ENCODE measurements around the gene CHRDL1. TPM values are rescaled to one million over a fixed set of nuclear protein-coding genes. Genes with fewer than 3 reads are reported as not detected.

CHRDL1 gene
- total RNA-seq, 1 donor from 2014 or later: not detected

- intact Hi-C loops (cut with micrococcal nuclease): no loop called here
These were observed 51.8 kb downstream of the CHRDL1 start for GRCh38 chrX:110743679-110744340.

- intact Hi-C loops (cut with micrococcal nuclease): no loop called here
These were observed 54.3 kb downstream of the CHRDL1 start for GRCh38 chrX:110741213-110741796.

- intact Hi-C loops (cut with micrococcal nuclease): no loop called here
These were observed 60.6 kb downstream of the CHRDL1 start for GRCh38 chrX:110734894-110735541.

GRCh38 chrX:110734271-110734670 lies 61.3 kb downstream of the CHRDL1 start:
- intact Hi-C loops (cut with micrococcal nuclease): no loop called here

GRCh38 chrX:110733166-110733565 lies 62.5 kb downstream of the CHRDL1 start:
- intact Hi-C loops (cut with micrococcal nuclease): no loop called here

- intact Hi-C loops (cut with micrococcal nuclease): no loop called here
These were observed 63.4 kb downstream of the CHRDL1 start for GRCh38 chrX:110732266-110732665.

GRCh38 chrX:110723844-110724243 lies 71.8 kb downstream of the CHRDL1 start:
- intact Hi-C loops (cut with micrococcal nuclease): no loop called here

GRCh38 chrX:110722135-110722534 lies 73.5 kb downstream of the CHRDL1 start:
- intact Hi-C loops (cut with micrococcal nuclease): no loop called here

GRCh38 chrX:110713666-110714065 lies 82.0 kb downstream of the CHRDL1 start:
- intact Hi-C loops (cut with micrococcal nuclease): no loop called here

- intact Hi-C loops (cut with micrococcal nuclease): no loop called here
These were observed 89.2 kb downstream of the CHRDL1 start for GRCh38 chrX:110706446-110706845.

- intact Hi-C loops (cut with micrococcal nuclease): no loop called here
These were observed 92.0 kb downstream of the CHRDL1 start for GRCh38 chrX:110703641-110704040.

- intact Hi-C loops (cut with micrococcal nuclease): no loop called here
These were observed 96.5 kb downstream of the CHRDL1 start for GRCh38 chrX:110699109-110699508.

GRCh38 chrX:110698696-110699095 lies 96.9 kb downstream of the CHRDL1 start:
- intact Hi-C loops (cut with micrococcal nuclease): no loop called here

- intact Hi-C loops (cut with micrococcal nuclease): no loop called here
These were observed 102.8 kb downstream of the CHRDL1 start for GRCh38 chrX:110692866-110693265.

- intact Hi-C loops (cut with micrococcal nuclease): no loop called here
These were observed 104.2 kb downstream of the CHRDL1 start for GRCh38 chrX:110691446-110691845.

GRCh38 chrX:110684653-110685052 lies 111.0 kb downstream of the CHRDL1 start:
- intact Hi-C loops (cut with micrococcal nuclease): no loop called here

- intact Hi-C loops (cut with micrococcal nuclease): no loop called here
These were observed 111.7 kb downstream of the CHRDL1 start for GRCh38 chrX:110683925-110684324.

- intact Hi-C loops (cut with micrococcal nuclease): no loop called here
These were observed 117.0 kb downstream of the CHRDL1 start for GRCh38 chrX:110678591-110678990.

GRCh38 chrX:110675886-110676285 lies 119.7 kb downstream of the CHRDL1 start:
- intact Hi-C loops (cut with micrococcal nuclease): no loop called here

GRCh38 chrX:110671068-110671803 lies 124.4 kb downstream of the CHRDL1 start:
- intact Hi-C loops (cut with micrococcal nuclease): no loop called here

GRCh38 chrX:110669572-110669971 lies 126.0 kb downstream of the CHRDL1 start:
- intact Hi-C loops (cut with micrococcal nuclease): loop anchor here (5.0 kb wide), 1 partner anchor 217 kb away; no protein-coding TSS in a partner anchor

GRCh38 chrX:110667706-110668105 lies 127.9 kb downstream of the CHRDL1 start:
- intact Hi-C loops (cut with micrococcal nuclease): loop anchor here (5.0 kb wide), 1 partner anchor 215 kb away; no protein-coding TSS in a partner anchor
